Measurements from ENCODE around the gene REEP5.
"Not testable (repeated sequence)": the region's sequence is repeated elsewhere in the genome, so short reads cannot be mapped to it uniquely, and the experiment has no call there.

REEP5 gene

GRCh38 chr5:112885001-112885400 lies 37.0 kb downstream of the REEP5 start:
- no peak for DNase-seq (ENCODE audit: low read depth)

GRCh38 chr5:112883192-112883591 lies 38.8 kb downstream of the REEP5 start:
- no peak for DNase-seq (ENCODE audit: low read depth)

GRCh38 chr5:112880219-112880964 lies 41.6 kb downstream of the REEP5 start:
- DNase-seq (ENCODE audit: low read depth), result no peak

GRCh38 chr5:112878760-112879159 lies 43.3 kb downstream of the REEP5 start:
- no peak for DNase-seq (ENCODE audit: low read depth)

- no peak for DNase-seq (ENCODE audit: low read depth)
Measured at GRCh38 chr5:112878101-112878500, 43.9 kb downstream of the REEP5 start.

- no peak for DNase-seq (ENCODE audit: low read depth)
Measured at GRCh38 chr5:112876362-112876761, 45.7 kb downstream of the REEP5 start.

- DNase-seq (ENCODE audit: low read depth), result no peak
Measured at GRCh38 chr5:112870966-112871365, 51.1 kb downstream of the REEP5 start.

GRCh38 chr5:112869948-112870347 lies 52.1 kb downstream of the REEP5 start:
- DNase-seq (ENCODE audit: low read depth), result no peak

- no peak for DNase-seq (ENCODE audit: low read depth)
Measured at GRCh38 chr5:112867411-112867810, 54.6 kb downstream of the REEP5 start.

GRCh38 chr5:112866739-112867138 lies 55.3 kb downstream of the REEP5 start:
- DNase-seq (ENCODE audit: low read depth), result no peak

GRCh38 chr5:112865128-112865527 lies 56.9 kb downstream of the REEP5 start:
- no peak for DNase-seq (ENCODE audit: low read depth)

- DNase-seq (ENCODE audit: low read depth), result no peak
Measured at GRCh38 chr5:112863549-112863948, 58.5 kb downstream of the REEP5 start.

GRCh38 chr5:112862085-112862484 lies 59.9 kb downstream of the REEP5 start:
- DNase-seq (ENCODE audit: low read depth), result no peak

- DNase-seq (ENCODE audit: low read depth), result no peak
Measured at GRCh38 chr5:112861638-112861985, 60.4 kb downstream of the REEP5 start.

GRCh38 chr5:112860929-112861637 lies 60.9 kb downstream of the REEP5 start, which contains the start of gene SRP19:
Gene SRP19, plus strand, starts transcription at chr5:112861287. Its CDS starts 90 bp downstream, at chr5:112861377.
- DNase-seq (ENCODE audit: low read depth), result peak; percentile 94

- not testable (repeated sequence) for DNase-seq (ENCODE audit: low read depth)
Measured at GRCh38 chr5:112860571-112860928, 61.5 kb downstream of the REEP5 start.

GRCh38 chr5:112857866-112858265 lies 64.2 kb downstream of the REEP5 start:
- no peak for DNase-seq (ENCODE audit: low read depth)

GRCh38 chr5:112854651-112855050 lies 67.4 kb downstream of the REEP5 start:
- no peak for DNase-seq (ENCODE audit: low read depth)

GRCh38 chr5:112849912-112850311 lies 72.1 kb downstream of the REEP5 start:
- DNase-seq (ENCODE audit: low read depth), result no peak

- peak; percentile 69 for DNase-seq (ENCODE audit: low read depth)
Measured at GRCh38 chr5:112848116-112848811, 73.8 kb downstream of the REEP5 start.

GRCh38 chr5:112847306-112847705 lies 74.7 kb downstream of the REEP5 start:
- no peak for DNase-seq (ENCODE audit: low read depth)

- DNase-seq (ENCODE audit: low read depth), result no peak
Measured at GRCh38 chr5:112846556-112846955, 75.5 kb downstream of the REEP5 start.

GRCh38 chr5:112844489-112844888 lies 77.5 kb downstream of the REEP5 start:
- DNase-seq (ENCODE audit: low read depth), result no peak
